GM21825 (cell line): ENCODE data around the gene AKR1B15.
A peak's percentile ranks its signal among the peaks of the same experiment; 100 is the strongest.
"Not testable (repeated sequence)": the region's sequence is repeated elsewhere in the genome, so short reads cannot be mapped to it uniquely, and the experiment has no call there.

Source experiments
- ATAC-seq: cut with Tn5 transposase; IDR thresholded peaks from one replicate; pipeline ENCODE4 v1.9.1; 2021; ENCODE audit warnings: mild to moderate bottlenecking, moderate library complexity; ENCODE audit not compliant: unreplicated experiment

AKR1B15 gene

GRCh38 chr7:134548877-134549276, at the start of gene AKR1B15:
Gene AKR1B15, plus strand, starts transcription at chr7:134549110. Its CDS starts 15,510 bp downstream, at chr7:134564620.
- ATAC-seq: peak; percentile 93

GRCh38 chr7:134500406-134500805, 48.5 kb upstream of the AKR1B15 start:
- ATAC-seq: no peak

- no peak for ATAC-seq
These were observed 47.9 kb upstream of the AKR1B15 start for GRCh38 chr7:134500982-134501381.

DNA sequence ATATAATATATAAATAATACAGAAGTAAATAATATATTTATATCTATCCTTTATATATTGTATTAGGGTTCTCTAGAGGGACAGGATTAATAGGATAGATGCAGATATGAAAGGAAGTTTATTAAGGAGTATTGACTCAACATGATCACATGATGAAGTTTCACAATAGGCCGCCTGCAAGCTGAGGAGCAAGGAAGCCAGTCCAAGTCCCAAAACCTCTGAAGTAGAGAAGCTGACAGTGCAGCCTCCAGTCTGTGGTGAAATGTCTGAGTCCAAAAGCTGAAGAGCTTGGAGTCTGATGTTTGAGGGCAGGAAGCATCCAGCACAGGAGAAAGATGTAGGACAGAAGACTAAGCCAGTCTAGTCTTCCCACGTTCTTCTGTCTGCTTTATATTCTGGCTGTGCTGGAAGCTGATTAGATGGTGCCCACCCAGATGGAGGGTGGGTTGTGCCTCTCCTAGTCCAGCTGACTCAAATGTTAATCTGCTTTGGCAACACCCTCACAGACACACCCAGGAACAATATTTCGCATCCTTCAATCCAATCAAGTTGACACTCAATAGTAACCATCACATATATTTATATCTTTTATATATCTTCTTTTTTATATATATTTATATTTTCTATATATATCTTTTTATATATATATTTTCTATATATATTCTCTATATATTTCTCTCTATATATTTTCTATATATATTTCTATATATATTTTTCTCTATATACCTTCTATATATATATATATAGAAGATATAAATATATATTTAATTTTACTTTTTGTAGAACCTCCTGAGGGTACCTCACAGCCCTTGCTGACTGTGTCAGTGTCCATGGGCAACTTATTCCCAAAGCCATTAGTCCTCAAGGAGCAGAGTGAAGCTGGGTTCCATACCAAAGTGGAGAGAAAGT, 46.2 kb upstream of the AKR1B15 start:
- no peak for ATAC-seq

DNA sequence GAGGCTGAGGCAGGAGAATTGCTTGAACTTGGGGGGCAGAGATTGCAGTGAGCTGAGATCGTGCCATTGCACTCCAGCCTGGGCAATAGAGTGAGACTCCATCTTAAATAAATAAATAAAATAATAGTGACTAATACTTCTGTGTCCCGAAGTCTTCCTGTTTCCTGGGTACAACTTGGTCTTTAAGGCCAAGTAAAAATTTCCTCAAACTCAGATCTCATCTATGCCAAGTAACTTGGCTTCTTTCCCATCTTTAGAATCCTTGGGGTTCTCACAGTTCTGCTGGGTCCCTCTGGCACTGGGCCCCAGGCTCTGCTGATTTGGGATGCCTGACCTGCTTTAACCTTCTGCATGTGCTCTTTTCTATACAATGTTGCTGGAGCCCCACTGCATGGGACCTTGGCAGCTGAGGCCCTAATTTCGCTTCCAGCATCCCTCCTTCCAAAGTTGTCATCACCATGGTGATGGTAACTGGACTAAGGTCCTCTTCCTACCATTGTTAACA, 44.2 kb upstream of the AKR1B15 start:
- ATAC-seq: no peak

GRCh38 chr7:134505856-134506255, 43.1 kb upstream of the AKR1B15 start:
- ATAC-seq: no peak

GRCh38 chr7:134509010-134509409, 39.9 kb upstream of the AKR1B15 start:
- ATAC-seq: no peak

GRCh38 chr7:134510646-134511045, 38.3 kb upstream of the AKR1B15 start:
- ATAC-seq: no peak

DNA sequence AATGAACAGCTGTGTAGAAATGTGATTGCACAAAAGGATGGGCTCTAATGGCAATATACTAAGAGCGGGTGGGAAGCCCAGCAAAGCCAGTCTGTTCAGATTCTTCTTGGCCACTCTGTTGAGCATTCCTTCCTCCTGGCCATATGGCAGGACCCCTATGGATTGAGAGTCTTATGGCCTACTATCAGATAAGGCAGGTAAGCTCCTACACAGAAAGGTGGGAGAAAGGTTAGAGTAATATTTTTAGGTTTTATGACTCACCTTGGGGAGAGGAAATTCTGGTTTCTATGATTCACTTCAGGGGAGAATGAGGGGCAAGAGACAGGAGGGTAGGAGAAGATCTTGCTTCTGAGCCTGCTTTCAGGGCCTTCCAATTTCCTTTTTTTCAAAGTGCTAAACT, 36.6 kb upstream of the AKR1B15 start:
- no peak for ATAC-seq

DNA sequence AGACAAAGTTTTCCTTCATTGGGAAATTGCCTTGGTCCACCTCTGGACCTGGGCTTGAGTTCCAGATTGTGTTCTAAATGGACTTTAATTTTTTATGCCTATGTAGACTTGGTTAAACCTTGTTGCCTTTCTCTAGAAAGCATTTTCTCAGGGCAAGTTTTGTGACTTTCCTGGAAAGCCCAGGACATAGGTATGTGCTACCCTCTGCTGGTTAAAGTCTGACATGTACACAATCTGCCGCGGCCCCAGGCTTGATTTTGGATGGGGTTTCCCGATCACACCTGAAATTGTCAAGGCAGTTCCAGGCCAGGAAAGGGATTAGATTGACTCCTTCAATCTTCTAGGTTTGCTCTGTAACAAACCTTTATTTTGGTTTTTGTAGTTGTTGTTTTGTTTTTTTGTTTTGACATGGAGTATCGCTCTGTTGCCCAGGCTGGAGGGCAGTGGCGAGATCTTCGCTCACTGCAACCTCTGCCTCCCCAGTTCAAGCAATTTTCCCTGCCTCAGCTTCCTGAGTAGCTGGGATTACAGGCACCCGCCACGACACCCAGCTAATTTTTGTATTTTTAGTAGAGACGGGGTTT, 35.6 kb upstream of the AKR1B15 start:
- no peak for ATAC-seq

- ATAC-seq: no peak
These were observed 34.8 kb upstream of the AKR1B15 start for GRCh38 chr7:134514106-134514505.

GRCh38 chr7:134514663-134515062, 34.2 kb upstream of the AKR1B15 start:
- peak; percentile 60 for ATAC-seq

- ATAC-seq: no peak
These were observed 33.1 kb upstream of the AKR1B15 start for GRCh38 chr7:134515569-134516468.

DNA sequence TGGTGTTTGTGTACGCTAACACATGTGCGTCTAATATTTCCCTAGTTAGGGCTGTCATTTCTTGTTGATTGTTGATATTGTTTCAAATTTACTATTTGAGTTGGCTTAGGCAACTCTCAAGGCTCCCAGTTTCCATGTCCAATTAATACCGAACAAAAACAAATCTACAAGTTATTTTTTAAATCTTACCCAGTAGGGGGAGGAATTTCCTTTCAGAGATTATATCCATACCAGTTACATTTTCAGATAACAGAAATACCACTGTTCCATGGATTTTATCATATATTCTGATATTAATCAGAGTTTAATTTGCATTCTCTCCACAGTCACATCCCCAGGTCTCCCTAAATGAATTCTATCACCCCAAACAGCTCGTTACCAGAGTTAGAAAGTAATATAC, 28.8 kb upstream of the AKR1B15 start:
- ATAC-seq: no peak

DNA sequence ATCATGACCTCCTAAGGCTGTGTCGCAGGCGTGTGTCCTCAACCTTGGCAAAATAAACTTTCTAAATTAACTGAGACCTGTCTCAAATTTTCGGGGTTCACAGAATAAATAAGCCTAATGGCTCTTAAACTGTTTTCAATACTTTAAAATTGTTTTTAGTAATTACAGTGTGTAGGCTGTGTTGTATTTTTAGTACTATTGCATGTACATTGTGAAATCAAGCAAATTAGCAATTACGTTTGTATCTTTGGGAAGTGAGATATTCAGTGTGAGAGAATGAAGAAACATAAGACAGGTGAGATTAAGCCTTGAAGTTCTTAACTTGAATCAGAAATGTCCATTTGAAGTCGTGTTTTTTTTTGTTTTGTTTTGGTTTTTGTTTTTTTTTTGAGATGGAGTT, 26.3 kb upstream of the AKR1B15 start:
- ATAC-seq: no peak

GRCh38 chr7:134525449-134525848, 23.5 kb upstream of the AKR1B15 start:
- not testable (repeated sequence) for ATAC-seq

GRCh38 chr7:134526552-134527248, 22.2 kb upstream of the AKR1B15 start:
- ATAC-seq: not testable (repeated sequence)

- ATAC-seq: no peak
These were observed 20.9 kb upstream of the AKR1B15 start for GRCh38 chr7:134527979-134528371.

GRCh38 chr7:134528749-134529148, 20.2 kb upstream of the AKR1B15 start:
- no peak for ATAC-seq

DNA sequence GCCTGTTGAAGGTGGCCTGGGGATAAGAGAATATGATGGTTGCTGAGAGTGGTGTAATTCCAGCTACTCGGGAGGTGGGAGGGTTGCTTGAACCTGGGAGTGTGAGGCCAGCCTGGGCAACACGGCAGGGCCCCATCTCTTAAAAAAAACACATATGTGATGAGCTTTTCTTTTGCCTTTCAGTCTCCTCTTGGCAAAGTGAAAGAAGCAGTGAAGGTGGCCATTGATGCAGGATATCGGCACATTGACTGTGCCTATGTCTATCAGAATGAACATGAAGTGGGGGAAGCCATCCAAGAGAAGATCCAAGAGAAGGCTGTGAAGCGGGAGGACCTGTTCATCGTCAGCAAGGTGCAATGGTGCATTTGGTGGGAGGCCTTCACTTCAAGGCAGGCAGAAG, 18.4 kb upstream of the AKR1B15 start:
- ATAC-seq: no peak
